Mesenchymal stem cell (in vitro differentiated cells and primary cell): ENCODE measurements around the gene VPS9D1.

Experiments used
- DNase-seq: peaks from one replicate; pipeline ENCODE4 v3.0.0-alpha.2; 2013
- H2AFZ ChIP-seq: one replicate; pipeline ENCODE4 v1.6.1; 2013; ENCODE audit warnings: low read depth, mild to moderate bottlenecking, control low read depth, inconsistent platforms, low read length, moderate library complexity
- H2AK5ac ChIP-seq: 2 replicates; pipeline ENCODE4 v1.6.1; 2013; ENCODE audit warnings: low read length, moderate library complexity, mild to moderate bottlenecking, inconsistent platforms; ENCODE audit not compliant: severe bottlenecking
- H2BK120ac ChIP-seq: one replicate; pipeline ENCODE4 v1.6.1; 2013; ENCODE audit warnings: low read depth, mild to moderate bottlenecking, inconsistent platforms, low read length, moderate library complexity
- H2BK12ac ChIP-seq, 2 experiments: one replicate each; pipeline ENCODE4 v1.6.1; 2013; ENCODE audit warnings: inconsistent platforms in 2 of 2, low read length in 2 of 2, mild to moderate bottlenecking in 2 of 2, moderate library complexity in 2 of 2, control low read depth in 1 of 2
- H2BK15ac ChIP-seq: one replicate; pipeline ENCODE4 v1.6.1; 2013; ENCODE audit warnings: mild to moderate bottlenecking, low read depth, inconsistent platforms; ENCODE audit not compliant: poor library complexity, severe bottlenecking
- H2BK5ac ChIP-seq: 2 replicates; pipeline ENCODE4 v1.6.1; 2013; ENCODE audit warnings: low read depth, mild to moderate bottlenecking, low read length, control low read depth, inconsistent platforms; ENCODE audit not compliant: poor library complexity, severe bottlenecking
- H3K14ac ChIP-seq, 2 experiments: one replicate each; pipeline ENCODE4 v1.6.1; 2013; ENCODE audit warnings: inconsistent platforms in 2 of 2, low read length in 2 of 2, control low read depth in 1 of 2, mild to moderate bottlenecking in 1 of 2, moderate library complexity in 1 of 2
- H3K18ac ChIP-seq, 2 experiments: one replicate each; pipeline ENCODE4 v1.6.1; 2013; ENCODE audit warnings: inconsistent platforms in 2 of 2, low read length in 2 of 2, control low read depth in 1 of 2, low read depth in 1 of 2, mild to moderate bottlenecking in 1 of 2
- H3K23ac ChIP-seq, 2 experiments: one replicate each; pipeline ENCODE4 v1.6.1; 2013; ENCODE audit warnings: inconsistent platforms in 2 of 2, low read length in 2 of 2, mild to moderate bottlenecking in 2 of 2, moderate library complexity in 2 of 2, control low read depth in 1 of 2
- H3K27ac ChIP-seq: 2 replicates; pipeline ENCODE4 v1.5.1; 2013; ENCODE audit warnings: mild to moderate bottlenecking, moderate library complexity, low read length, control low read depth, inconsistent platforms; ENCODE audit not compliant: poor library complexity, severe bottlenecking
- H3K27me3 ChIP-seq, 2 experiments: 2 replicates each; pipeline versions ENCODE4 v1.6.1 to v1.7.0; 2013; ENCODE audit warnings: low read length in 2 of 2, mild to moderate bottlenecking in 2 of 2, moderate library complexity in 2 of 2, control low read depth in 1 of 2, inconsistent platforms in 1 of 2; ENCODE audit not compliant: control insufficient read depth in 1 of 2, insufficient read depth in 1 of 2
- H3K36me3 ChIP-seq, 2 experiments: 2 replicates each; pipeline versions ENCODE4 v1.6.1 to v1.7.0; 2013; ENCODE audit warnings: low read length in 2 of 2, control low read depth in 1 of 2, inconsistent platforms in 1 of 2, low read depth in 1 of 2, mild to moderate bottlenecking in 1 of 2; ENCODE audit not compliant: insufficient read depth in 2 of 2, control insufficient read depth in 1 of 2
- H3K4ac ChIP-seq, 2 experiments: one replicate each; pipeline ENCODE4 v1.6.1; 2013; ENCODE audit warnings: inconsistent platforms in 2 of 2, low read length in 2 of 2, mild to moderate bottlenecking in 2 of 2, moderate library complexity in 2 of 2, control low read depth in 1 of 2, low read depth in 1 of 2
- H3K4me1 ChIP-seq: 2 replicates; pipeline ENCODE4 v1.6.1; 2013; ENCODE audit warnings: low read depth, low read length, control low read depth; ENCODE audit not compliant: control insufficient read depth, insufficient read depth
- H3K4me2 ChIP-seq: 2 replicates; pipeline ENCODE4 v1.6.1; 2013; ENCODE audit warnings: low read length, mild to moderate bottlenecking, inconsistent platforms; ENCODE audit not compliant: poor library complexity, severe bottlenecking
- H3K4me3 ChIP-seq, 2 experiments: 2 replicates each; pipeline versions ENCODE4 v1.5.1 to v1.7.0; 2013; ENCODE audit warnings: low read length in 2 of 2, mild to moderate bottlenecking in 2 of 2, control low read depth in 1 of 2, low read depth in 1 of 2; ENCODE audit not compliant: insufficient read depth in 1 of 2
- H3K79me1 ChIP-seq: replicated peaks from 2 replicates; pipeline ENCODE4 v1.6.1; 2013; ENCODE audit warnings: mild to moderate bottlenecking, control low read depth, low read length, inconsistent platforms; ENCODE audit not compliant: poor library complexity, severe bottlenecking
- H3K9ac ChIP-seq: 2 replicates; pipeline ENCODE4 v1.7.0; 2013; ENCODE audit warnings: mild to moderate bottlenecking, low read length, moderate library complexity
- H3K9me3 ChIP-seq: 2 replicates; pipeline ENCODE4 v1.7.0; 2013; ENCODE audit warnings: mild to moderate bottlenecking, low read length; ENCODE audit not compliant: control insufficient read depth
- H4K8ac ChIP-seq: one replicate; pipeline ENCODE4 v1.6.1; 2013; ENCODE audit warnings: inconsistent platforms, mild to moderate bottlenecking, low read length, moderate library complexity
- H4K91ac ChIP-seq: one replicate; pipeline ENCODE4 v1.6.1; 2013; ENCODE audit warnings: mild to moderate bottlenecking, low read length, inconsistent platforms
- WGBS: methylation state at CpG from one replicate; pipeline ENCODE4 v1.1.7; 2013; ENCODE audit warnings: mixed read lengths; 5-methylcytosine and 5-hydroxymethylcytosine counted together

The VPS9D1 gene

GRCh38 chr16:89723279-89724250 is 2.9 kb upstream of the VPS9D1 start:
- peaks cover 33% of the 10 kb centered on the region for H3K4me1 ChIP-seq
- H2BK15ac ChIP-seq: no peak overlapping the region
- H2AFZ ChIP-seq: no peak overlapping the region
- H3K23ac ChIP-seq: no peak overlapping the region
- no peak overlapping the region for H2AK5ac ChIP-seq
- peak overlapping the region; percentile 9 for H4K8ac ChIP-seq
- peak overlapping the region in 1 of 2 experiments; percentile 96 for H3K4me3 ChIP-seq
- H3K18ac ChIP-seq: no peak overlapping the region
- H2BK12ac ChIP-seq: no peak overlapping the region
- no peaks in the 10 kb centered on the region for H3K27me3 ChIP-seq
- H2BK5ac ChIP-seq: no peak overlapping the region
- 95% methylated on average over 30 of the region's 30 CpGs for WGBS
- H3K4ac ChIP-seq: peak overlapping the region in 1 of 2 experiments; percentile 21
- DNase-seq: no peak
- no peak overlapping the region for H3K4me2 ChIP-seq
- no peak overlapping the region for H4K91ac ChIP-seq
- peak overlapping the region; percentile 22 for H3K9ac ChIP-seq
- H2BK120ac ChIP-seq: no peak overlapping the region
- H3K79me1 ChIP-seq: peaks cover 23% of the 10 kb centered on the region
- peaks cover 46 to 49% of the 10 kb centered on the region in 2 experiments for H3K36me3 ChIP-seq
- H3K9me3 ChIP-seq: no peaks in the 10 kb centered on the region
- H3K14ac ChIP-seq: peak overlapping the region in 1 of 2 experiments; percentile 11
- H3K27ac ChIP-seq: no peak overlapping the region

- H4K8ac ChIP-seq: no peak overlapping the region
- peak overlapping the region in 1 of 2 experiments; percentile 83 for H3K18ac ChIP-seq
Measured at GRCh38 chr16:89722392-89723278, 1.9 kb upstream of the VPS9D1 start.

DNA sequence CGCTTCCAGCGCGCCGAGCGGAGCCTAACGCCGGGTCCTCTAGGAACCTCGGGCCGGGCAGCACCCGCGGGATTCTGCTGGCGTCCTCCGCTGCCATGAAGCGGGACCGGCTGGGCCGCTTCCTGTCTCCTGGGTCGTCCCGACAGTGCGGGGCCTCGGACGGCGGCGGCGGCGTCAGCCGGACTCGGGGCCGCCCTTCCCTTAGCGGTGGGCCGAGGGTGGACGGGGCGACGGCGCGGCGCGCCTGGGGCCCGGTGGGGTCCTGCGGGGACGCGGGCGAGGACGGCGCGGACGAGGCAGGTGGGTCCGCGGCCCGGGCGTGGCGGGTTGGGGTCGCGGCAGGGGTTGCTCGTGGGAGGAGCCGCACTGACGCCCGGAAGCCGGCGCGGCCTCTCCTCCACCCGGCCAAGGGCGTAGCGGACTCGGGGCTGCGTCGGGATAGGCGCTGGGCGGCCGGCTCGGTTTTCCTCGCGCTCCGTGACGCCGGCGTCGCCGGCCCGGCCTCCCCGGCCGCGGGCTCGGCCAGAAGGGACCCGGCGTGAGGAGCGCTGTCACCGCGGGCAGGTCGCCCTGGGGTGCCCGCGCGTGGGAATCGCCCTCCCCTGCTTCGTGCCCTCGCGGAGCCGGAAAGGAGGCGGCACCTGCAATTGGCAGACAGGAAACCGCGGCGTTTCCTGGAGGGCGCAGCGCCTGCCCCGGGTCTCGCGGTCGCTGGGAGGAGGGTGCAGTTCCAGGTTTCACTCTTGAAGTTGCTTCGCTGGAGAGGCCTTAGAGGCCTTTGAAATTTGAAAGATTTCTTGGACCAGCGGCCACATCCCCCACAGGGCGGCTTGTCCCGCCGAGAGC is 1.1 kb upstream of the VPS9D1 start:
- WGBS: under 1% methylated on average over 90 of the region's 112 CpGs
- Histone ChIP-seq H4K91ac (peak overlapping the region; percentile 55), H3K23ac (peak overlapping the region in 1 of 2 experiments; percentile 34)

More at GRCh38 chr16:89722392-89723278, 1.9 kb upstream of the VPS9D1 start:
- peak overlapping the region; percentile 86 for H3K9ac ChIP-seq
- H3K14ac ChIP-seq: peak overlapping the region in 1 of 2 experiments; percentile 57
- H3K9me3 ChIP-seq: no peaks in the 10 kb centered on the region
- peak overlapping the region; percentile 72 for H3K4me2 ChIP-seq
- no peak overlapping the region for H2BK15ac ChIP-seq
- H2BK12ac ChIP-seq: no peak overlapping the region
- no peak overlapping the region for H2BK120ac ChIP-seq
- peak overlapping the region; percentile 89 to 96 for H3K4me3 ChIP-seq
- H3K4ac ChIP-seq: peak overlapping the region in 1 of 2 experiments; percentile 9
- no peak for DNase-seq
- peak overlapping the region; percentile 31 for H4K91ac ChIP-seq
- H2AFZ ChIP-seq: peak overlapping the region; percentile 19
- H3K4me1 ChIP-seq: peaks cover 36% of the 10 kb centered on the region
- WGBS: 37% methylated on average over 56 of the region's 56 CpGs
- H3K27me3 ChIP-seq: no peaks in the 10 kb centered on the region
- H2BK5ac ChIP-seq: peak overlapping the region; percentile 36
- H3K27ac ChIP-seq: peak overlapping the region; percentile 17
- H3K79me1 ChIP-seq: peaks cover 28% of the 10 kb centered on the region
- peaks cover 45 to 52% of the 10 kb centered on the region in 2 experiments for H3K36me3 ChIP-seq
- H3K23ac ChIP-seq: peak overlapping the region in 1 of 2 experiments; percentile 34
- no peak overlapping the region for H2AK5ac ChIP-seq

More for the DNA sequence above, 1.1 kb upstream of the VPS9D1 start:
- DNase-seq: peak; percentile 64
- peak overlapping the region; percentile 46 for H2BK5ac ChIP-seq
- H3K79me1 ChIP-seq: peaks cover 29% of the 10 kb centered on the region
- H3K4me2 ChIP-seq: peak overlapping the region; percentile 72
- H3K4me3 ChIP-seq: peak overlapping the region; percentile 89 to 96
- peaks cover 37 to 51% of the 10 kb centered on the region in 2 experiments for H3K36me3 ChIP-seq
- H2BK12ac ChIP-seq: peak overlapping the region in 1 of 2 experiments; percentile 30
- peak overlapping the region; percentile 61 for H4K8ac ChIP-seq
- H3K27me3 ChIP-seq: no peaks in the 10 kb centered on the region
- H3K14ac ChIP-seq: peak overlapping the region in 1 of 2 experiments; percentile 89
- H3K4ac ChIP-seq: peak overlapping the region; percentile 9 to 41
- no peaks in the 10 kb centered on the region for H3K9me3 ChIP-seq
- peaks cover 36% of the 10 kb centered on the region for H3K4me1 ChIP-seq
- H3K18ac ChIP-seq: peak overlapping the region; percentile 68 to 95
- peak overlapping the region; percentile 86 for H3K9ac ChIP-seq
- H2BK15ac ChIP-seq: peak overlapping the region; percentile 82
- no peak overlapping the region for H3K27ac ChIP-seq
- peak overlapping the region; percentile 78 for H2BK120ac ChIP-seq
- peak overlapping the region; percentile 70 for H2AFZ ChIP-seq
- no peak overlapping the region for H2AK5ac ChIP-seq
